GM12874 (cell line): ENCODE results near the gene HOXC5.

Experiments
- CTCF ChIP-seq: IDR thresholded peaks from 2 replicates; pipeline ENCODE4 v1.5.1; 2011; ENCODE audit warnings: low read depth, mild to moderate bottlenecking, control low read depth, low read length, moderate library complexity; ENCODE audit not compliant: insufficient read depth

The HOXC5 gene

GRCh38 chr12:54011665-54012532, 21.0 kb upstream of the HOXC5 start:
- no peak for TF ChIP-seq CTCF

- no peak for TF ChIP-seq CTCF
These were observed 20.0 kb upstream of the HOXC5 start for GRCh38 chr12:54012631-54013409.

GRCh38 chr12:54014377-54015017, 18.4 kb upstream of the HOXC5 start:
- TF ChIP-seq CTCF: no peak

- TF ChIP-seq CTCF: no peak
These were observed 17.6 kb upstream of the HOXC5 start for GRCh38 chr12:54015018-54015931.

- no peak for TF ChIP-seq CTCF
These were observed 16.8 kb upstream of the HOXC5 start for GRCh38 chr12:54016051-54016450.

GRCh38 chr12:54016478-54016964, 16.3 kb upstream of the HOXC5 start:
- TF ChIP-seq CTCF: no peak
